OCI-LY3 (cell line): ENCODE measurements around the gene TMPRSS12.

Experiments used
- H2AFZ ChIP-seq: fragments of 200-600, 300-600 bp; shearing (Covaris generic); 2 replicates; pipeline ENCODE4 v1.6.0; 2014; ENCODE audit warnings: antibody characterized with exemption, low read depth, low read length
- H3K27ac ChIP-seq: fragments of 200-600, 300-600 bp; sonication (generic); 2 replicates; pipeline ENCODE4 v1.5.1; 2014; ENCODE audit warnings: mild to moderate bottlenecking, low read length, moderate library complexity, mixed read lengths
- H3K27me3 ChIP-seq: fragments of 200-600, 300-600 bp; sonication (generic); 2 replicates; pipeline ENCODE4 v1.6.1; 2014; ENCODE audit warnings: low read depth, low read length, mixed read lengths
- H3K36me3 ChIP-seq: fragments of 200-600, 300-600 bp; sonication (generic); replicated peaks from 2 replicates; pipeline ENCODE3; 2014; ENCODE audit warnings: low read depth, low read length, mixed read lengths
- H3K4me1 ChIP-seq: fragments of 300-600, 200-600 bp; sonication (generic); 2 replicates; pipeline ENCODE4 v1.6.1; 2014; ENCODE audit warnings: low read length, mixed read lengths
- H3K4me2 ChIP-seq: fragments of 200-600, 300-600 bp; sonication (generic); 2 replicates; pipeline ENCODE4 v1.6.1; 2014; ENCODE audit warnings: low read length, mixed read lengths
- H3K4me3 ChIP-seq: fragments of 300-600, 200-600 bp; sonication (generic); 2 replicates; pipeline ENCODE4 v1.5.1; 2014; ENCODE audit warnings: antibody characterized with exemption, mild to moderate bottlenecking, low read length, moderate library complexity
- H3K79me2 ChIP-seq: fragments of 300-600, 200-600 bp; shearing (Covaris generic); 2 replicates; pipeline ENCODE4 v1.6.1; 2014; ENCODE audit warnings: mild to moderate bottlenecking, low read length, mixed read lengths
- H3K9ac ChIP-seq: fragments of 300-600, 200-600 bp; shearing (Covaris generic); 2 replicates; pipeline ENCODE4 v1.6.0; 2014; ENCODE audit warnings: mild to moderate bottlenecking, low read length, moderate library complexity
- H3K9me3 ChIP-seq: fragments of 200-600, 300-600 bp; shearing (Covaris generic); 2 replicates; pipeline ENCODE4 v1.6.1; 2014; ENCODE audit warnings: low read length, mixed read lengths; ENCODE audit not compliant: insufficient read depth
- H4K20me1 ChIP-seq: fragments of 200-600, 300-600 bp; sonication (generic); 2 replicates; pipeline ENCODE4 v1.6.1; 2016; ENCODE audit warnings: low read length, mixed read lengths; ENCODE audit not compliant: insufficient read depth
- CTCF ChIP-seq: fragments of 200-600, 300-600 bp; sonication (generic); IDR thresholded peaks from 2 replicates; pipeline ENCODE4 v1.5.1; 2014; ENCODE audit warnings: antibody characterized with exemption, low read length, low read depth
- EZH2phosphoT487 ChIP-seq: fragments of 200-600 bp; shearing (Covaris generic); IDR thresholded peaks from 2 replicates; pipeline ENCODE4 v1.6.1; 2018; ENCODE audit warnings: antibody characterized with exemption, mixed run types, low read depth

TMPRSS12 gene

DNA sequence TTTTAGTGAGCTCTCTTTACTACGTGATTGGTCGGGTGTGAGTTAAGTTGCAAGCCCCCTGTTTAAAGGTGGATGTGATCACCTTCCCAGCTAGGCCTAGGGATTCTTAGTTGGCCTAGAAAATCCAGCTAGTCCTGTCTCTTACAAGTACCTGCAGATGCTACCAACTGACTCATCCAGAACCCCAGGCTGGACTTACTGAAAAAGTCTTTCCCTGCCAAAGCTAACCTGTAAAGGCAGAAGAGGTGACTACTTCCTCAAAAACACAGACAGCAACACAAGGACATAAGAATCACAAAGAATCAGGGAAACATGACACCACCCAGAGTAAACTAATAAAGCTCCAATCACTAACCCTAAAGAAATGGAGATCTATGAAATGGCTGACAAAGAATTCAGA lies 70.5 kb downstream of the TMPRSS12 start:
- Histone ChIP-seq H3K4me3 (no peak overlapping the region), H2AFZ (no peak overlapping the region), H3K4me1 (no peaks in the 10 kb centered on the region), H3K9me3 (peaks cover 9% of the 10 kb centered on the region; the same call in 1 of the 2 replicates), H3K79me2 (no peaks in the 10 kb centered on the region), H3K27me3 (no peaks in the 10 kb centered on the region), H3K9ac (no peak overlapping the region), H3K27ac (no peak overlapping the region), H4K20me1 (no peaks in the 10 kb centered on the region), H3K4me2 (no peak overlapping the region), H3K36me3 (no peaks in the 10 kb centered on the region)
- no peak for TF ChIP-seq CTCF
- no peak for TF ChIP-seq EZH2phosphoT487

- Histone ChIP-seq H3K4me3 (no peak overlapping the region), H3K27ac (no peak overlapping the region)
- TF ChIP-seq CTCF (no peak), EZH2phosphoT487 (no peak)
These were observed 72.3 kb downstream of the TMPRSS12 start for GRCh38 chr12:50914872-50915484.

DNA sequence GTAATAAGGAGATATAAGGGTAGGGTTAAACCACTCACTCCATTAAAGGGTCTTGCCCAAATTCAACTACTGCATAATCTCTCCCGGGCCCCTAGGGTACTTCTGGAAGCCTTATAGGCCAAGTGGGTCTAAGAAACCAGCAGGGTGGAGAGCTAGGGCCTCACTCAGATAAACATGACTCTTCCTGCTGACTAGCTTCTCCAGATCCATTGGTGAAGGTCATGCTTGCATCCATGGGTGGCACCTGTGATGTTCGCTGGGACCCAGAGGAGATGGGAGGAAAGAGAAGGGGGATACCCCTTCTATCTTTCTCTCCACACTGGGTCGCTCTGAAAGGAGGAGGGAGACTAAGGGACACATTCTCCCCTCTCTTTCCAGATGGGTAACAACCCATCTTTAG lies 73.6 kb downstream of the TMPRSS12 start:
- Histone ChIP-seq H3K27me3 (no peaks in the 10 kb centered on the region), H3K9me3 (peaks cover 9% of the 10 kb centered on the region; the same call in 1 of the 2 replicates)

More at GRCh38 chr12:50914872-50915484, 72.3 kb downstream of the TMPRSS12 start:
- no peak overlapping the region for H2AFZ ChIP-seq
- no peaks in the 10 kb centered on the region for H3K27me3 ChIP-seq
- peaks cover 9% of the 10 kb centered on the region; the same call in 1 of the 2 replicates for H3K9me3 ChIP-seq
- H3K36me3 ChIP-seq, result no peaks in the 10 kb centered on the region
- H3K4me2 ChIP-seq, result no peak overlapping the region
- H3K4me1 ChIP-seq, result peaks cover 9% of the 10 kb centered on the region
- H4K20me1 ChIP-seq, result no peaks in the 10 kb centered on the region
- no peaks in the 10 kb centered on the region for H3K79me2 ChIP-seq
- no peak overlapping the region for H3K9ac ChIP-seq

More for the DNA sequence above, 73.6 kb downstream of the TMPRSS12 start:
- Histone ChIP-seq H2AFZ (no peak overlapping the region), H3K4me2 (no peak overlapping the region), H3K4me3 (no peak overlapping the region), H4K20me1 (no peaks in the 10 kb centered on the region), H3K27ac (no peak overlapping the region), H3K36me3 (no peaks in the 10 kb centered on the region), H3K9ac (no peak overlapping the region), H3K4me1 (peaks cover 9% of the 10 kb centered on the region), H3K79me2 (no peaks in the 10 kb centered on the region)
- no peak for TF ChIP-seq CTCF
- no peak for TF ChIP-seq EZH2phosphoT487
